Right kidney (tissue), 9 donors: ENCODE results near the gene FAM135A.

Experiments used
- DNase-seq: peaks from one replicate; pipeline ENCODE4 v3.0.0-alpha.2; 2016
- long read RNA-seq, 8 donors: transcript quantifications; one replicate each; lab custom pipeline, GENCODE V29; 2026

FAM135A gene
- long read RNA-seq, donor 1, partial matches to known transcripts = 0 of 2 reads
- long read RNA-seq, donor 1, other reads (novel, unspliced or antisense) = 0 of 2 reads
- long read RNA-seq, donor 2 = 0 reads
- long read RNA-seq, donor 3 = 0 reads
- long read RNA-seq, donor 4 = 0 reads
- long read RNA-seq, donor 5, partial matches to known transcripts = 0 of 1 reads
- long read RNA-seq, donor 5, other reads (novel, unspliced or antisense) = 0 of 1 reads
- long read RNA-seq, donor 6, partial matches to known transcripts = 0 of 1 reads
- long read RNA-seq, donor 6, other reads (novel, unspliced or antisense) = 0 of 1 reads
- long read RNA-seq, donor 7 = 0 reads
- long read RNA-seq, donor 8, full-length matches to known transcripts = 2 of 2 reads
- long read RNA-seq, donor 8, partial matches to known transcripts = 0 of 2 reads
- long read RNA-seq, donor 8, other reads (novel, unspliced or antisense) = 0 of 2 reads

DNA sequence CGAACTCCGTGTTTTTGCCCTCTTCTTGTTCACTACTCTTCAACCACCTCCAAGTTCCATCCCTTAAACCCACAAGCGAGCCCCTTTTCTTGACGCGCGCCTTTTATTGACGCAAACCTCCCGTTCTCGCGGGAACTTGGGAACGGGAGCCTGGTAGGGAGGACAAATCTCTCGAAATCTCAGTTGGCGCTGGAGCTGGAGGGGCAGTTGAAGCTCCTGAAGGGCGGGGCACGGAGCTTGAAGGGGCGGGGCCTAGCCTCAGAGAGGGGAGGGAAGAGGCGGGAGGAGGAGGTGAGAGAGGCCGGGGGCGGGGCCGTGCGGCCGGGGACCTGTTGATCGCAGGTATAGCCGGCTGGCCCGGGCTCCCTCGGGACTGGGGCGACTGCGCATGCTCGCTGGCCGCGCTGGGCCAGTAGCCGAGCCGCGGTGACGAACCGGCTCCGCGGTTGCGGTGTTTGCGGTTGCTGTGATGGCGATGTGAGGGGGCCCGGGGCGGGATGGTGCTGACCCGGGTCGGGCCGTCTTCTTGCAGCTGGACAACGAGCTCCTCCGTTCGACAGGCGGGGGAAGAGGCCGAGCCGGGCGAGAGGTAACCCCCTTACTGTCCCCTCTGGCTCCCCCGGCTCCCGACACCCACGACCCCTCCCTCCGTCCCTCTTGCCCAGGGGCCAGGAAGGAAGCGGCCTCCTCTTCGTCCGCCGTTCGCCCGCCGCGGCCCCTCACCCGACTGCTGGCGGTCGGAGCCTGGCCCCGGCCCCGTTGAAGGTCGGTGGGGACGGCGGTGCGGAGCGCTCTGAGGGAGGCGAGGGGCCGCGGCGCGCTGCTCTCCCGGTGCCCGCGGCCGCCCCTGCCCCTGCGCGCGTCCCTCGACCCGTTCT, at the start of gene FAM135A:
TSS of gene FAM135A (plus strand) at position 395 of the 878 bp plus-strand sequence. CDS start 14,835 bp downstream, outside the sequence.
- peak; percentile 93 for DNase-seq

GRCh38 chr6:70363741-70364493, 49.4 kb upstream of the FAM135A start:
- DNase-seq = no peak

- DNase-seq = peak; percentile 29
Observed at GRCh38 chr6:70369332-70369950, 43.9 kb upstream of the FAM135A start.

GRCh38 chr6:70370496-70370895, 42.8 kb upstream of the FAM135A start:
- DNase-seq = no peak

- DNase-seq = peak; percentile 17
Observed at GRCh38 chr6:70371454-70372105, 41.7 kb upstream of the FAM135A start.

GRCh38 chr6:70375166-70375565, 38.1 kb upstream of the FAM135A start:
- DNase-seq = no peak

GRCh38 chr6:70375882-70376281, 37.4 kb upstream of the FAM135A start:
- no peak for DNase-seq

- DNase-seq = no peak
Observed at GRCh38 chr6:70376628-70377027, 36.7 kb upstream of the FAM135A start.

- DNase-seq = no peak
Observed at GRCh38 chr6:70377372-70377771, 35.9 kb upstream of the FAM135A start.

GRCh38 chr6:70379473-70380013, 33.8 kb upstream of the FAM135A start:
- no peak for DNase-seq

DNA sequence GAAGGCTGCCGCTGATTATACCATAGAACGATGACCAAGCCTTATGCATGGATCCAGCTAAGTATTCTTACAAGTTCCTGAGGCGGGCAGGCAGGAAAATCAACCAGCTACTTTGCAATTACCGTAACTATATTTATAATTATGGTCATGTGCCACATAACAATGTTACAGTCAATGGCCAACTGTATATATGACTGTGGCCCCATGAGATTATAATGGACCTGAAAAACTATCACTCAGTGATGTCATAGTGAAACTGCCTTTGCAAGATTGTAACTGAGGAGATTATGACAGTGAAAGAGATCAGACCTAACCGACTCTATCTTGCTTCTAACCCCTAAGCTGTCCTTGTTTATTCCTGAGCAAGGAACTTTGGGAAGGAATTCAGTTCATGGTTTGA, 33.1 kb upstream of the FAM135A start:
- no peak for DNase-seq

DNA sequence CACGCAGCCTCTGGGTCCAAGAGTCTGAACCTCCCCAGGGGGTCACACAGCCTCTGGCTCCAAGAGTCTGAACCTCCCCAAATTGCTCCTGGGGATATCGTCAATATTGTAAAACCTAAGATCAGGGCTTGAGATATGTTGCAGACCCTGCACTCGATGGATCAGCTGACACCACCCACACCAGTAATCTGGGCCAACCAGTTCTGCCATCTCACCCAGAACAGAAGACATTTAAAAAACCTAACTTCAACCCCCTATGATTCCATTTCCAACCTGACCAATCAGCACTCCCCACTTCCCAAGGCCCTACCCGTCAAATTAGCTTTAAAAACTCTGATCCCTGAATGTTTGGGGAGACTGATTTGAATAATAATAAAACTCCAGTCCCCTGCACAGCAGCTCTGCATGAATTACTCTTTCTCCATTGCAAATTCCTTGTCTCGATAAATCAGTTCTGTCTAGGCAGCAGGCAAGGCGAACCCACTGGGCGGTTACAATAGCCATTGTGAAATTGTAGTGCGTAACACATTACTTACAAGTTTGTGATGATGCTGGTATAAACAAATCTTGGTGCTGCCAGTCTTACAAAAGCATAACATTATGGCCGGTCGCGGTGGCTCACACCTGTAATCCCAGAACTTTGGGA, 32.4 kb upstream of the FAM135A start:
- DNase-seq = no peak

DNA sequence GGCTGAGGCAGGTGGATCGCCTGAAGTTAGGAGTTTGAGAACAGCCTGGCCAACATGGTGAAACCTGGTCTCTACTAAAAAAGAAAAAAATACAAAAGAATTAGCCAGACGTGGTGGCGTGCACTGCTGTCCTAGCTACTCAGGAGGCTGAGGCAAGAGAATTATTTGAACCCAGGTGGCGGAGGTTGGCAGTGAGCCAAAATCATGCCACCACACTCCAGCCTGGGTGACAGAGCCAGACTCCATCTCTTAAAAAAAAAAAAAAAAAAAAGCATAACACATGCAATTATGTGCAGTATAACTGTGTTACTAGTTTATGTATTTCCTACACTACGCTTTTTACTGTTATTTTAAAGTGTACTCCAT, 31.9 kb upstream of the FAM135A start:
- DNase-seq = no peak

GRCh38 chr6:70385901-70386300, 27.4 kb upstream of the FAM135A start:
- DNase-seq = no peak

- no peak for DNase-seq
Observed at GRCh38 chr6:70388814-70389213, 24.5 kb upstream of the FAM135A start.

- no peak for DNase-seq
Observed at GRCh38 chr6:70389261-70389660, 24.0 kb upstream of the FAM135A start.

- no peak for DNase-seq
Observed at GRCh38 chr6:70390067-70390466, 23.2 kb upstream of the FAM135A start.

GRCh38 chr6:70391492-70391891, 21.8 kb upstream of the FAM135A start:
- no peak for DNase-seq

DNA sequence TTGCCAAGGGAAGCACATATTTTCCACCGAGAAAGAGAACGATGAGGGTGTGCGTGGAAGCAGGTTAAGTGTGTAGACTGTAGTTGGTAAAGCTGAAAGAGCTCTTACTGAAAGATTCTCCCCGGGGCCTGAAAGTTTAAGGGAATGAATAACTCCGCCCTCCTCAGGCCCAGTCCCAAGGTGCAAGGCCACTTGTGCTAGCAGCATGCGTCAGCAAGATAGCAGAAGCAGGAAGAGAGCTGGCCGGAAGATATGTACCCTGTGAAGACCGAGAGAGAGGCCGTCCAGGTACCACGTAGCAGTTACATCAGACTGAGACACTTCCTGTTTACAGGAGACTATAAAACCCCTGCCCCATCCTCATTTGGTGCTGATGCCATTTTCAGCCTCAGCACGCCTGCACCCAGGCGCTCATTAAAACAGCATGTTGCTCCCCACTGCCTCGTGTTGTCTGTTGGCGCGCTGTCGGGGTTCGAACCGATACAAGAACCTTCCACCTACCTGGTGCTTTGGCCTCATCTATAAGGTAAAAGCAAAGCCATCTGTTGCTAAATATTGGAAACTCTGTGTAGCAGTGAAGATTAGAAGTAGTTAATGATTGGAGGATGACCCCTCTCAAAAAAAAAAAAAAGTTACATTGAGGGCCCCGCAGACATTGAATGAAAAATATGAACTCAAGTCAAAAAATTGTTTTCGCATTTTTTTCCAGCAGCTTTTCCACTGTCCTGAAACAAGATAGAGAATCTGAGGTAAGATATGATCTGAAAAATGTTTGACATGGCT, 18.6 kb upstream of the FAM135A start:
- no peak for DNase-seq

GRCh38 chr6:70395301-70395672, 18.0 kb upstream of the FAM135A start:
- DNase-seq = no peak
